K562 (cell line): Measurements from ENCODE around the gene CNOT4. TPM values are rescaled to one million over a fixed set of nuclear protein-coding genes. Genes with fewer than 3 reads are reported as not detected.

ENCODE experiments used
- CREM ChIP-seq: IDR thresholded peaks from 2 replicates; pipeline ENCODE4 v1.6.1; 2014; ENCODE audit warnings: antibody characterized with exemption, low read depth
- E2F1 ChIP-seq: sonication (generic); formaldehyde crosslinking; IDR thresholded peaks from 2 replicates; pipeline ENCODE4 v1.8.1; 2023; ENCODE audit warnings: mild to moderate bottlenecking, missing genetic modification reagents, moderate library complexity
- TRIM25 ChIP-seq: fragments of 450-650 bp; IDR thresholded peaks from 2 replicates; pipeline ENCODE4 v1.7.0; 2016; ENCODE audit warnings: borderline replicate concordance
- ZBTB2 ChIP-seq: fragments of 450-650 bp; IDR thresholded peaks from 2 replicates; pipeline ENCODE4 v1.6.1; 2016; ENCODE audit warnings: antibody characterized with exemption
- polyA plus RNA-seq, 8 experiments: library from polyadenylated mRNA; depleted of rRNA in 4 of 8; stranded (reverse) in 5 of 8; unstranded in 3 of 8; fragments of >200 nt; fragmentation: Nextera tagmentation in 2 of 8; fragmentation: Illumina TruSeq in 1 of 8; extraction: Ambion mirVana in 2 of 8; extraction: Trizol in 1 of 8; gene quantifications; 2 replicates each; pipeline versions ENCODE4 v1.2.1 to v1.2.3, GENCODE V29; 2011 to 2014; ENCODE audit warnings: inconsistent platforms in 1 of 8, missing spikeins in 1 of 8
- total RNA-seq, 7 experiments: library from RNA; depleted of rRNA in 6 of 7; stranded (reverse); fragments of >200 nt in 6 of 7; fragmentation: Illumina TruSeq in 2 of 7; extraction: Trizol in 2 of 7; gene quantifications; 2 replicates each; pipeline versions ENCODE4 v1.2.1 to v1.2.3, GENCODE V29; 2011 to 2021; ENCODE audit warnings: low replicate concordance in 1 of 7
- TF ChIP-seq, protein P1 (sequence below), 2 experiments: fragments of 450-650 bp in 1 of 2; sonication (generic) in 1 of 2; formaldehyde crosslinking in 1 of 2; IDR thresholded peaks; 2 replicates each; pipeline versions ENCODE4 v1.7.1 to v1.9.0; 2016 to 2022; ENCODE audit warnings: inconsistent platforms in 1 of 2, mild to moderate bottlenecking in 1 of 2, missing genetic modification reagents in 1 of 2
- TF ChIP-seq, protein P2 (sequence below): fragments of 450-650 bp; formaldehyde crosslinking; IDR thresholded peaks from 2 replicates; pipeline ENCODE4 v1.4.0; 2020; ENCODE audit warnings: mild to moderate bottlenecking, moderate library complexity
- TF ChIP-seq, protein P3 (sequence below): fragments of 450-650 bp; IDR thresholded peaks from 2 replicates; pipeline ENCODE4 v1.6.1; 2016; ENCODE audit warnings: borderline replicate concordance

Gene CNOT4
- total and polyA plus RNA-seq, 9 of the 15 experiments (the other 6 are each of a cell fraction or from before 2014, with no cell fraction given): 8.6 to 24.1 (median 15.4) TPM

DNA sequence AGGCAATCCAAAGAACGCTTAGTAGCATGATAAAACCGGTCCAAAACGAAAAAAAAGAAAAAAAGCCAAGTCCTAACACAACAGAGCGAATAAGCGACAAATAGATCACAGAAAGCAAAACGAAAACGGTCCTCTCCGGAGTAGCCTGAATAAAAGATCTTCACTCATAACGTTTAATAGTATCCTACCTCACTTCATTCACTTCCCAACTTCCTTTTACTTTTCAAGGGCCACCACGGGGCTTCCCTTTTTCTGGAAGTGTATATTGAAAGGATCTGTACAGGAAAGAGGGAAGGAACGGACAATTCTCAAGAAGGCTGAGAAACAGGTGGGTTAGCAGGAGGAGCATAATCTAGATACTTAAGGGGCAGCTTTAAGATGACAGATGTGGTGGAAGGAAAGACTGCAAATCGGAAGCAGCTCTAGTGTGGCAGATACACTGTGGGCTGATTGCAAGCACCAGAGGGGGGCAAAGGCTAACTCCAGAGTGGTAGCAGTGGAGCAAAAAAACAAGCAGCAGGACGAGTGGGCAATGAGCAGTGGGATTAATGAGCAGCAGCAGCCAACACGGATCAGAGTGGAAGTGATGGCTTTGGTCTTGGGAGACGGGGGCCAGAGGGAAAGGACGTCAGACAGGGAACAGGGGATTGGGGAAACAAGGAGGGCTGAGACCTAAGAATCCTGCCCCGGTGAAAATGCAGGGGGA, 866 bp downstream of the CNOT4 start (continued):
- TF ChIP-seq, protein P1, sequence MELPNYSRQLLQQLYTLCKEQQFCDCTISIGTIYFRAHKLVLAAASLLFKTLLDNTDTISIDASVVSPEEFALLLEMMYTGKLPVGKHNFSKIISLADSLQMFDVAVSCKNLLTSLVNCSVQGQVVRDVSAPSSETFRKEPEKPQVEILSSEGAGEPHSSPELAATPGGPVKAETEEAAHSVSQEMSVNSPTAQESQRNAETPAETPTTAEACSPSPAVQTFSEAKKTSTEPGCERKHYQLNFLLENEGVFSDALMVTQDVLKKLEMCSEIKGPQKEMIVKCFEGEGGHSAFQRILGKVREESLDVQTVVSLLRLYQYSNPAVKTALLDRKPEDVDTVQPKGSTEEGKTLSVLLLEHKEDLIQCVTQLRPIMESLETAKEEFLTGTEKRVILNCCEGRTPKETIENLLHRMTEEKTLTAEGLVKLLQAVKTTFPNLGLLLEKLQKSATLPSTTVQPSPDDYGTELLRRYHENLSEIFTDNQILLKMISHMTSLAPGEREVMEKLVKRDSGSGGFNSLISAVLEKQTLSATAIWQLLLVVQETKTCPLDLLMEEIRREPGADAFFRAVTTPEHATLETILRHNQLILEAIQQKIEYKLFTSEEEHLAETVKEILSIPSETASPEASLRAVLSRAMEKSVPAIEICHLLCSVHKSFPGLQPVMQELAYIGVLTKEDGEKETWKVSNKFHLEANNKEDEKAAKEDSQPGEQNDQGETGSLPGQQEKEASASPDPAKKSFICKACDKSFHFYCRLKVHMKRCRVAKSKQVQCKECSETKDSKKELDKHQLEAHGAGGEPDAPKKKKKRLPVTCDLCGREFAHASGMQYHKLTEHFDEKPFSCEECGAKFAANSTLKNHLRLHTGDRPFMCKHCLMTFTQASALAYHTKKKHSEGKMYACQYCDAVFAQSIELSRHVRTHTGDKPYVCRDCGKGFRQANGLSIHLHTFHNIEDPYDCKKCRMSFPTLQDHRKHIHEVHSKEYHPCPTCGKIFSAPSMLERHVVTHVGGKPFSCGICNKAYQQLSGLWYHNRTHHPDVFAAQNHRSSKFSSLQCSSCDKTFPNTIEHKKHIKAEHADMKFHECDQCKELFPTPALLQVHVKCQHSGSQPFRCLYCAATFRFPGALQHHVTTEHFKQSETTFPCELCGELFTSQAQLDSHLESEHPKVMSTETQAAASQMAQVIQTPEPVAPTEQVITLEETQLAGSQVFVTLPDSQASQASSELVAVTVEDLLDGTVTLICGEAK (IDR thresholded peaks at IDR 0.05): peak; percentile 10; the same call in 1 of the 2 replicates
- TF ChIP-seq, protein P1 (CRISPR knock-in tag; IDR thresholded peaks at IDR 0.05): no peak
- TF ChIP-seq TRIM25 (peak; percentile 22; the same call in 1 of the 2 replicates), CREM (0 out of 2 replicates have a peak, but pooled peaks have one; percentile 2), E2F1 (CRISPR knock-in tag) (peak; percentile 64; the same call in 1 of the 2 replicates), ZBTB2 (peak; percentile 42; the same call in 1 of the 2 replicates)
- TF ChIP-seq, protein P2, sequence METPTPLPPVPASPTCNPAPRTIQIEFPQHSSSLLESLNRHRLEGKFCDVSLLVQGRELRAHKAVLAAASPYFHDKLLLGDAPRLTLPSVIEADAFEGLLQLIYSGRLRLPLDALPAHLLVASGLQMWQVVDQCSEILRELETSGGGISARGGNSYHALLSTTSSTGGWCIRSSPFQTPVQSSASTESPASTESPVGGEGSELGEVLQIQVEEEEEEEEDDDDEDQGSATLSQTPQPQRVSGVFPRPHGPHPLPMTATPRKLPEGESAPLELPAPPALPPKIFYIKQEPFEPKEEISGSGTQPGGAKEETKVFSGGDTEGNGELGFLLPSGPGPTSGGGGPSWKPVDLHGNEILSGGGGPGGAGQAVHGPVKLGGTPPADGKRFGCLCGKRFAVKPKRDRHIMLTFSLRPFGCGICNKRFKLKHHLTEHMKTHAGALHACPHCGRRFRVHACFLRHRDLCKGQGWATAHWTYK (CRISPR knock-in tag): 0 out of 2 replicates have a peak, but pooled peaks have one; percentile 32
- TF ChIP-seq, protein P3, sequence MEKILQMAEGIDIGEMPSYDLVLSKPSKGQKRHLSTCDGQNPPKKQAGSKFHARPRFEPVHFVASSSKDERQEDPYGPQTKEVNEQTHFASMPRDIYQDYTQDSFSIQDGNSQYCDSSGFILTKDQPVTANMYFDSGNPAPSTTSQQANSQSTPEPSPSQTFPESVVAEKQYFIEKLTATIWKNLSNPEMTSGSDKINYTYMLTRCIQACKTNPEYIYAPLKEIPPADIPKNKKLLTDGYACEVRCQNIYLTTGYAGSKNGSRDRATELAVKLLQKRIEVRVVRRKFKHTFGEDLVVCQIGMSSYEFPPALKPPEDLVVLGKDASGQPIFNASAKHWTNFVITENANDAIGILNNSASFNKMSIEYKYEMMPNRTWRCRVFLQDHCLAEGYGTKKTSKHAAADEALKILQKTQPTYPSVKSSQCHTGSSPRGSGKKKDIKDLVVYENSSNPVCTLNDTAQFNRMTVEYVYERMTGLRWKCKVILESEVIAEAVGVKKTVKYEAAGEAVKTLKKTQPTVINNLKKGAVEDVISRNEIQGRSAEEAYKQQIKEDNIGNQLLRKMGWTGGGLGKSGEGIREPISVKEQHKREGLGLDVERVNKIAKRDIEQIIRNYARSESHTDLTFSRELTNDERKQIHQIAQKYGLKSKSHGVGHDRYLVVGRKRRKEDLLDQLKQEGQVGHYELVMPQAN: peak; percentile 22; the same call in 1 of the 2 replicates
